ENCODE results near the gene TLK2. TPM values are rescaled to one million over a fixed set of nuclear protein-coding genes. Genes with fewer than 3 reads are reported as not detected.

TLK2 gene
- total RNA-seq, 1 donor from 2014 or later = 44.0 TPM

DNA sequence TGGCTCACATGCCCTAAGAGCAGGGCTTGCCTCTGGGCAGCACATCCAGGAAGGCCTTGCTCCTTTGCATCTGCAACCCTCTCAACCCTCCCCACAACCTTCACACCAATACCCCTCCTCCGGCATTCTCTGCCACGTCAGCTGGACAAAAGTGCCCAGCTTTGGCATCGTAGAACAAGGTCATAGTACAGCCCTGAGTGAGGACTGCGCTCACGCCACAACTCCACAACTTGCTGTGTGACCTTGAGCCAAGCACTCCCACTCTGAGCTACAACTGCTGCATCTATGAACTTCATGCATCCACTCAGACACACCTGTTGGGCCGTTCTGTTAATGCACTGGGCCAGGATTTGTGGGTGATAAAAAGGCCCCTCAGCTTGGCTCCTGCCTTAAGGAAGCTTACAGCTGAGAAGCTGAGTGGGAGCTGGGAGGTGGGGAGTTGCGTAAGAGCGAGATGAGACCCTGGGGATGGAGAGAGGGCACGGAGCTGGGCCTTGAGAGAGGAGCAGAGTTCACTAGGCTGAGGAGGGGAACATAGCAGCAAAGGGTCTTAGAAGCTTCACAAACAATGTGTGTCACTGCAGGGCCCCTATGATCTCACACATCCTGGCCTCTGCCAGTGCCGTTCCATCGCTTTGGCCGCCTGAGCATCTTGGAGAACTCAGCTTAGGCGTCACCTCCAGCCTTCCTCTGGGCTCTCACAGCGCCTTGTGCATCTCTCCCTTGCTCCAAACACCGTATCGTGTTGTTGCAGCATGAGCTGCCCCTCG lies 140.2 kb downstream of the TLK2 start:
- Mint-ChIP-seq H3K27me3 (ENCODE audit: insufficient read depth) (no peaks in the 10 kb centered on the region), H3K4me3 (no peak overlapping the region), H3K9me3 (no peaks in the 10 kb centered on the region), H3K27ac (no peak overlapping the region), H3K36me3 (ENCODE audit: low read depth) (peaks cover 13% of the 10 kb centered on the region), H3K4me1 (ENCODE audit: low read depth) (no peaks in the 10 kb centered on the region)
- no peak for DNase-seq (ENCODE audit: low spot score)
- intact Hi-C loops (cut with micrococcal nuclease) = no loop called here

DNA sequence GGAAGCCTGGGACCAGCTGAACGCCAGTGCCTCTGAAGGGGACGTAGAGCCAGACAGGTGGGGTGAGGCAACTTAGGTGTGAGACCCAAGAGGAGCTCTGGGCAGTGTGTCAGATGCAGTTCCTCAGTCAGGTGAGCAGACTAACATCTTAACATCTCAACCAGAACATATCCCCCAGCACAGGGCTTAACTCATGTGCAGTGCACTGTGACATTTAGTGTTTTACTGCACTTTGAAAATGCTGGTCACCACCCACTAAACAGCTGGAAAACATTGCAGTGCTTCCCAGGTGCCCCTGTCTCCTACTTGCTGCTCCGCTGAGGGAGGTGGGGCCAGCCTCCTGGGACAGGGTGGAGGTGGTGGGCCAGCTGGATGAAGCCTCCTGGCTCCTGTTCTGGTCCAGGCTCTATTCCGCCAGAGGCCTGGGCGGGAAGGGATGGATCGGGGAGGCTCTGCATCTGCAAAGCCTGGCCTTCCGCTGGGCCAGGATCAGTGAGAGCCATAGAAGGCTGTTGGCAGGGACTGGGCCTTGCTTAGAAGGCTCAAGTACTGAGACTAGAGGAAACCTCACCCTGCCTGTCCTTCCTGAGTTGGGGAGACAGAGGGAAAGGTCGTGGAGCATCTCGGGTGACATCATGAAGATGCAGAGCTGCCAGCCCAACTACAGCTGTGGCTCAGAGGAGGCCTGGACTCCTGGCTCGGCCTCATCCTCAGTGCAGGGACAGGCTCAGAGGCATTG lies 141.0 kb downstream of the TLK2 start:
- Mint-ChIP-seq H3K4me1 (ENCODE audit: low read depth) (no peaks in the 10 kb centered on the region), H3K4me3 (no peak overlapping the region), H3K9me3 (no peaks in the 10 kb centered on the region), H3K27ac (no peak overlapping the region), H3K27me3 (ENCODE audit: insufficient read depth) (peaks cover 2% of the 10 kb centered on the region), H3K36me3 (ENCODE audit: low read depth) (peaks cover 9% of the 10 kb centered on the region)
- DNase-seq (ENCODE audit: low spot score) = no peak
- intact Hi-C loops (cut with micrococcal nuclease) = no loop called here

- no peaks in the 10 kb centered on the region for H3K9me3 Mint-ChIP-seq
- no peaks in the 10 kb centered on the region for H3K4me1 Mint-ChIP-seq (ENCODE audit: low read depth)
- H3K27ac Mint-ChIP-seq = no peak overlapping the region
- peaks cover 2% of the 10 kb centered on the region for H3K36me3 Mint-ChIP-seq (ENCODE audit: low read depth)
- DNase-seq (ENCODE audit: low spot score) = no peak
- peaks cover 9% of the 10 kb centered on the region for H3K27me3 Mint-ChIP-seq (ENCODE audit: insufficient read depth)
- no peak overlapping the region for H3K4me3 Mint-ChIP-seq
- intact Hi-C loops (cut with micrococcal nuclease) = no loop called here
These were observed 142.6 kb downstream of the TLK2 start for GRCh38 chr17:62621223-62621622.

DNA sequence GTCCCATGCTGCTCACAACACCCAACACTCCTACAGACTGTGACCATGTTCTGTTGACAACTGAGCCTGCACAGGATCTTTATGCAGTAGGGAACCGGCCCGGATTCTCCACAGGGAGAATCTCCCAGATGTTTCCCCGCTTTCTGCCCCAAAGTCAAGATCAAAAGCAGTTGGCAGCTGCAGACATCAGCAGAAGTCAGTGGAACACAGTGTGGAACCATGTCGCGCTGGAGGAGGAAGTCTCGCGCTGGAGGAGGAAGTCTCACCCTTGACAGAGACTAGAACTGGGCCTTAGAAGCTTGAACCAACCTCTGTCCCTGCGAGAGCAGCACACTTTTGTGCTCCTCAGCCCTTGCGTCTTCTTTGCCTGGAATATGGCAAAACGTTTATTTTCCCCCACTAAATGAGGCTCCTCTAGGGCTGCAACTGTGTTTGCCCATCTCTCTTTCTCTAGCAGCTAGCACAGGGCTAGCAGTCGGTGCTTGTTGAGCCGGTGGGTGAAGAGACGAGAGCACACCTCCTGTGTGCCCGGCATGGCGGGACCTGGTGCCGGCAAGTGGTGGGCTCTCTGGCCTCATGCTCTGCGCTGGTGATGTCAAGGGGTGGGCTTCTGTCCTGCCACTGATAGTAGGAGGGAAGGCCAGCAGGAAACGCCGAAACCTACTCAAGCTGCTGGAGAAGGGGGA lies 146.7 kb downstream of the TLK2 start:
- Mint-ChIP-seq H3K4me1 (ENCODE audit: low read depth) (peaks cover 10% of the 10 kb centered on the region), H3K27ac (no peak overlapping the region), H3K36me3 (ENCODE audit: low read depth) (peaks cover 2% of the 10 kb centered on the region), H3K4me3 (no peak overlapping the region), H3K9me3 (no peaks in the 10 kb centered on the region), H3K27me3 (ENCODE audit: insufficient read depth) (peaks cover 35% of the 10 kb centered on the region)
- DNase-seq (ENCODE audit: low spot score) = no peak
- intact Hi-C loops (cut with micrococcal nuclease) = no loop called here

DNA sequence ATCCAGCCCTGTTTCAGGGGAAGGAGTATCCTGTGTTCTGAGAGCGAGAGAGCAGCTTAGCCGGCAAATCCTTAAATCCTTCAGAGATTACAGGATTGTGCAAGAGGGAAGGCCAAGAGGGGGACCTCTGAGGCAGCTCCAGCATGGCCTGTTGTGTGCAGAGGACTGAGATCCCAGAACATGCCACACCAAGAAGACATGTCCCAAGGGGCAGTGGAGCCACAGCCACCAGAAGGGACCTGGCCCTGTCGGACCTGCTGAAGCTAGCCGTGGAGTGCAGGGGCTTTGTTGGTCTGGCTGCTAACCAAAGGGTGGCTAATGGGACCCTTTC lies 147.2 kb downstream of the TLK2 start:
- Mint-ChIP-seq H3K9me3 (no peaks in the 10 kb centered on the region), H3K4me3 (no peak overlapping the region), H3K27ac (no peak overlapping the region), H3K4me1 (ENCODE audit: low read depth) (peaks cover 10% of the 10 kb centered on the region), H3K27me3 (ENCODE audit: insufficient read depth) (peaks cover 37% of the 10 kb centered on the region), H3K36me3 (ENCODE audit: low read depth) (peaks cover 2% of the 10 kb centered on the region)
- no peak for DNase-seq (ENCODE audit: low spot score)
- intact Hi-C loops (cut with micrococcal nuclease) = no loop called here

DNA sequence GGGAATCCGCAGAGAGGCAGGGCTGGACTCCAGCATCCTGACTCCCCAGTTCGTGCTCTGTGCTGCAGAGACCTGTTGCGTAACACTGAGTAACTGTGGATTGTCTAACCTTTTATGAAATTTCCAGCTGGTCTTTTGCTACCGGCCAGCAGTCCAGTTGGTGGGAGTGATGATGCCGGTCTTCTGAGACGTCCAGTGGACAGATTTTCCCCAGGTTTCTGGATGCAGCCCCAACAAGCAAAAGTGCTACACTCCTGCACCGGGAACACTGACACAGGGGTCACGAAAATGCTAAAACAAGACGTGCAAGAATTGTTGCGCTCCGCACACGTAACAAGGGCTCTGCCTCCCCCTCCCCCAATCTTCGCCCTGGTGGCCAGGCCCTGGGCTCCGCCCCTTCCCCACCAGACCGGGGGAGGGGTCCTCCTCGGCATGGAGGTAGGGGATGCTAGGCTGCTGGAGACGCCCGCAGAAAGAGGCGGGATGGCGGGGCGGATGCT lies 148.1 kb downstream of the TLK2 start:
- no peaks in the 10 kb centered on the region for H3K9me3 Mint-ChIP-seq

DNA sequence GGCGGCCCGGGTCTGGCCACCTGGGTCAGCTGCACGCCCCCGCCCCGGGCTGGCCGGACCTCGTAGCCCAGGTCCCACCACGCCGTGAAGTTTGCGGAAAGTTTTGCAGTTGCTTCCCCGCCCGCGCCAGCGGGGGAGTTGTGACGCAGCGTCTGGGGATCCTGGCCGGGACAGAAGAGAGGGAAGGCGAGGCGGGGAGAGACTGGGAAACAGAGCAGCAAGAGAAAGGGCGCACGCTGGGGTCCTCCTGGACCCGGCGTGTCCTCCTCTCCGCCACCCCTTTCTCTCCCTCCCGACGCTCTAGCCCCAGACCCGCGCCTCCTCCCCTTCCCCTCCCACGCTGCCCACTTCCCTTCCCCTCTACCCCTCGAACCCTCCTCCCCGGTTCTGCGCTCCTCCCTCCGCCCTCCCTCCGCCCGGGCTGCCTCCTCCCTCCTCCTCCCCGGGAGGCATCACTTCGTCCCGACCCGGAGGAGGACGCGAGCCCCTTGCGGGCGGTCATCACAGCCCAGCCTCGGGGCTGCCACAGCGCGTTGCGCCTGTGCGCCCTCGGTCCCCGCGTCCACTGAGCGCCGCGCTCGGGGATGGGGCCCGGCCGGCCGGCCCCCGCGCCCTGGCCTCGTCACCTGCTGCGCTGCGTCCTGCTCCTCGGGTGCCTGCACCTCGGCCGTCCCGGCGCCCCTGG lies 148.7 kb downstream of the TLK2 start, which contains the start of gene MRC2:
Gene MRC2 (plus strand): TSS at position 452 of the 685 bp plus-strand sequence. CDS start 133 bp downstream, at position 585.
- H3K4me1 Mint-ChIP-seq (ENCODE audit: low read depth) = peaks cover 10% of the 10 kb centered on the region
- H3K27ac Mint-ChIP-seq = no peak within 1 kb of the TSS
- intact Hi-C loops (cut with micrococcal nuclease) = no loop called here
- peak within 1 kb of the TSS; percentile 77 for H3K4me3 Mint-ChIP-seq
- no peaks in the 10 kb centered on the region for H3K9me3 Mint-ChIP-seq
- H3K27me3 Mint-ChIP-seq (ENCODE audit: insufficient read depth) = peaks cover 42% of the 10 kb centered on the region
- DNase-seq (ENCODE audit: low spot score) = no peak
- peaks cover 2% of the 10 kb centered on the region for H3K36me3 Mint-ChIP-seq (ENCODE audit: low read depth)

More for the DNA sequence above, 148.1 kb downstream of the TLK2 start:
- H3K27ac Mint-ChIP-seq = no peak overlapping the region
- peaks cover 10% of the 10 kb centered on the region for H3K4me1 Mint-ChIP-seq (ENCODE audit: low read depth)
- no peak for DNase-seq (ENCODE audit: low spot score)
- peak overlapping the region; percentile 33 for H3K4me3 Mint-ChIP-seq
- intact Hi-C loops (cut with micrococcal nuclease) = no loop called here
- peaks cover 37% of the 10 kb centered on the region for H3K27me3 Mint-ChIP-seq (ENCODE audit: insufficient read depth)
- H3K36me3 Mint-ChIP-seq (ENCODE audit: low read depth) = peaks cover 2% of the 10 kb centered on the region

- Mint-ChIP-seq H3K4me3 (peak overlapping the region; percentile 77), H3K4me1 (ENCODE audit: low read depth) (peaks cover 10% of the 10 kb centered on the region), H3K27ac (no peak overlapping the region), H3K27me3 (ENCODE audit: insufficient read depth) (peaks cover 43% of the 10 kb centered on the region), H3K36me3 (ENCODE audit: low read depth) (no peaks in the 10 kb centered on the region), H3K9me3 (no peaks in the 10 kb centered on the region)
- intact Hi-C loops (cut with micrococcal nuclease) = loop anchor here (1.0 kb wide), 1 partner anchor 25 kb away; no protein-coding TSS in a partner anchor
- no peak for DNase-seq (ENCODE audit: low spot score)
These were observed 149.4 kb downstream of the TLK2 start for GRCh38 chr17:62627904-62628633.

DNA sequence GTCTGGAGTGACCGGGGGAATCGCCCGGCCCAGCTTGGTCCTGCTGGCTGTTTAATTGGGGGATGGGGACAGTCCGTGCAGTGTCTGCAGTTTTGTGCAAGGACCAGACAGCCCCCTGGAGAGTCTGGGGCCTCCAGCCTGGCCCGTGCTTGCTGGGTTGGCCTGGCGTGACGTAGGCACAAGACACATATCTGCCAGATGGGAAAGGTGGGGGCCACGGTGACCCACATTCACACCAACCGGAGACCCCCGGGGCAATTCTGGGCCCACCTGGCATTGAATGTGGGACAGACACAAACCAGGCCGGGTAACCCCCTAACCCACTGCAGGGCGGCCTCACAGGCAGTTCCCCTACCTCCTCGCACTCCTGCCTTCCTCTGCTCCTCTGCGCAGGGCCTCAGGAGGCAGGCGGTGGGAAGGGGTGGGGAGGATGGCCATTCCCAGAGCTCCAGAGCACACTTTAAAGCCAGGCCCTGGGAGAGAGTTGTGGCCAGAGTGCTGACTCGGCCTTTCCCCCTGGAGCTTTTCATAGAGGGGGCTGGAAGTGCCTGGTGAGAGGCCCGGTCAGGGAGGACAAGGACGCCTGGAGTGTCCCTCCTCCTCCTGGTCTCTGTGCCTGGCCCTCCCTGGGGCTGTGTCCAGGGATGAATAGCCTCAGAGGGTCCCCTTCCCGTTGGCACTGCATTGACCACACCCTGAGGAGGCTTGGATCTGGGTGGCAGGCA lies 150.4 kb downstream of the TLK2 start:
- Mint-ChIP-seq H3K27me3 (ENCODE audit: insufficient read depth) (peaks cover 47% of the 10 kb centered on the region), H3K4me3 (peak overlapping the region; percentile 77), H3K9me3 (no peaks in the 10 kb centered on the region), H3K27ac (no peak overlapping the region), H3K36me3 (ENCODE audit: low read depth) (no peaks in the 10 kb centered on the region), H3K4me1 (ENCODE audit: low read depth) (peaks cover 10% of the 10 kb centered on the region)
- DNase-seq (ENCODE audit: low spot score) = no peak
- intact Hi-C loops (cut with micrococcal nuclease) = loop anchor here (1.0 kb wide), 1 partner anchor 24 kb away; no protein-coding TSS in a partner anchor

DNA sequence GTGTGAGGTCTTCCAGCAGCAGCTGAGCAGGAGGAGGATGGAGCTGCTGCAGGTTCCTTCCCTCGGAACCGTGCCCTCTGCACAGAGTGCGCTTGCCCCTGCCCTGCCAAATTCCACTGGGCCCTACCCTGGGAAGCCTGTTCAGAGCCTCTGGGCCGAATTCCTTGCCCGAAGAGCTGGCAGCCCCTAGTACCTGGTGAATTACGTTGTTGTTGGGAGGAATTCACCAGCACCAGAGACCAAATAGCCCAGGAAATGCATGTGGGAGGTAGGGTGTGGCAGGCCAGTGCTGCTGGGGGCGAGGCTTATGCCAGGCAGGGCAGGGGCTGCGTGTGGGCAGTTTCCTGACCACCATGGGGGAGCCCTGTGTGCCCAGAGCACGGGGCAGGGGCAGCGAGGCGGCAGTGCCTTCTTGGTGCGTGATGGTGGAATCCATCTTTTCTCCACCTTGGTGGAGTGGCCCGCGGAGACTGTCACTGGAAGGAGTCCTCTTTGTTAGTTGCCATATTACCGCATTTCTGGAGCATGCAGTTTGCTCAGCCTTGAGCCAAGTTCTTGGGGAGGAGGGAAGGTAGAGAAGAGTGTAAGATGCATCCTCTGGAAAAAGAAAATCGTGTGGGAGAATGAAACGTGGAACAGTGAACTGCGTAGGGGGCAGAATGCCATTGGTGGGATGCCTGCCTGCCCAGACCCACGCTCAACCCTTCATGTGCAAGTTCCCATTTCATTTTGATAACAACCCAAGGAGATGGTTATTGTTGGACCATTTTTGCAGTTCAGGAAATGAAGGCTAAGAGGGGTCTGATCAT lies 151.1 kb downstream of the TLK2 start:
- no peak overlapping the region for H3K4me3 Mint-ChIP-seq
- peaks cover 52% of the 10 kb centered on the region for H3K27me3 Mint-ChIP-seq (ENCODE audit: insufficient read depth)

More for the DNA sequence above, 151.1 kb downstream of the TLK2 start:
- intact Hi-C loops (cut with micrococcal nuclease) = no loop called here
- Mint-ChIP-seq H3K36me3 (ENCODE audit: low read depth) (no peaks in the 10 kb centered on the region), H3K9me3 (no peaks in the 10 kb centered on the region), H3K4me1 (ENCODE audit: low read depth) (peaks cover 10% of the 10 kb centered on the region), H3K27ac (no peak overlapping the region)
- DNase-seq (ENCODE audit: low spot score) = no peak
